ENCODE data around the gene MEMO1.
"Not testable (repeated sequence)": the region's sequence is repeated elsewhere in the genome, so short reads cannot be mapped to it uniquely, and the experiment has no call there.

MEMO1 gene

DNA sequence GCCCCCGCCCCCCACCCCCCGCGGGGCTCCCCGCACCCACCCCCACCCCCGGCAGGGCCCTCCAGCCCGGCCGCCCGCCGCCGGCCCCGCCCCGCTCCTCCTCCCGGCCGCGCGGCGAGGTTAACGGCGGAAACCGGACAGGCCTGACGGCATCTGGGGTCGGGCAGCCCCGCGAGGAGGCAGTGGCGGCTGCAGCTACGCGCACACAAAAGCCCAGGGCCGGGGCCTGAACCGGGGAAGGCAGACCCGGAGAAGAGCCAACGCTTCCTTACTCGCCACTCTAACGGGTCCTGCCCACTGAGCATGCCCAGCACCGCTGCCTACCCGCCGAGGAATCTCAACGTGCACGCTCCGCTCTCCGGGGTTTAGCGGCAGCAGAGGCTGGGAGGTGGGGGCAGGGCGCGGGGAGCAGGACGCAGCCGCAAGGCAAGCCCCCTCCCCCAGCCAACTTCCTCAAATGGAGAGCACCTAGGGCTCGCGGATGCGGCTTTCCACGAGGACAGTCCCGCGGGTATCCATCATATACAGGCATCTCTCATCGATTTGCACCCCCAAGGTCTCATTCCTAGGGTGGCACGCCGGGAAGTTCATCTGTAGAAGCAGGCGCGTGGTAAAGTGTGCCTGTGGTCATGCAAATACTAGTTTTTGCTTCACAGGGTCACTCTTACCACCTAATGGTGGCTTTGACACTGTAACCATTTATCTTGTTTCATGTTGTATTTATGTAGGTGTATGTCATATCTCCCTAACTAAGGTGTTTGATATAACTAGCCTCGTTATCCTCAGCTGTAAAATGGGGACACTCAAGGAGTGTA is at the start of gene MEMO1:
TSS of gene MEMO1 (minus strand) at position 339 of the 815 bp plus-strand sequence. CDS start 761 bp downstream, outside the sequence.
- peak; percentile 90 for DNase-seq

- no peak for DNase-seq
Measured at GRCh38 chr2:32060266-32060665, 49.5 kb upstream of the MEMO1 start.

DNA sequence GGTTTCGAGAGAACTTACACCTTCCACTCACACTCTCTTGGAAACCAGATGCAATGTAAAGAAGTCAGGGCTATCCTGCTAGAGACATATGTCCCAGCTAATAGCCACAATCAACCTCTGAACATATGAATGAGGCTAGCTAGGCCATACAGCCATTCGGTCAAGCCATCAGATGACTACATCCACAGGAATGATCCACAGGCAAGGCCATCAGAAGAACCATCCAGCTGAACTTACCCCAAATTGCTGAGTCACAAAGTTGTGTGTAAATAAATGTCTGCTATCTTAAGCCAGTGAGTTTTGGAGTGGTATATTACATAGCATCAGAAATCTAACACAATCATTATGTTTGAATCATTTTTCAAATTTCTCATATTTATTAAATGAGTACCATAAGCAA is 47.3 kb upstream of the MEMO1 start:
- DNase-seq: no peak

- DNase-seq: not testable (repeated sequence)
Measured at GRCh38 chr2:32054583-32054982, 43.8 kb upstream of the MEMO1 start.

GRCh38 chr2:32051836-32052439 is 41.1 kb upstream of the MEMO1 start:
- no peak for DNase-seq

DNA sequence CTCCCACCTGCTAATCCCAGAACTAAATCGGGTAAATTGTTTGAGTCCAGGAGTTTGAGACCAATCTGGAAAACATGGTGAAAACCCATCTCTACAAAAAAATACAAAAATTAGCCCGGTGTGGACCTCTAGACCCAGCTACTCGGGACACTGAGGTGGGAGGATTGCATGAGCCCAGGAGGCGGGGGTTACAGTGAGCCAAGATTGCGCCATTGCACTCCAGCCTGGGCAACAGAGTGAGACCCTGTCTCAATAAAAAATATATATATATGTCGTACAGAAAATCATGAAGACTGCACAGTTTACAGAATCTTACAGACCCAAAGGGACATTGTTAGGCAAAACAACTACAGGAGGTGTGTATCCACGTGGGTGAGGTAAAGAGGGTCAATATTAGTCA is 32.8 kb upstream of the MEMO1 start:
- DNase-seq: no peak

DNA sequence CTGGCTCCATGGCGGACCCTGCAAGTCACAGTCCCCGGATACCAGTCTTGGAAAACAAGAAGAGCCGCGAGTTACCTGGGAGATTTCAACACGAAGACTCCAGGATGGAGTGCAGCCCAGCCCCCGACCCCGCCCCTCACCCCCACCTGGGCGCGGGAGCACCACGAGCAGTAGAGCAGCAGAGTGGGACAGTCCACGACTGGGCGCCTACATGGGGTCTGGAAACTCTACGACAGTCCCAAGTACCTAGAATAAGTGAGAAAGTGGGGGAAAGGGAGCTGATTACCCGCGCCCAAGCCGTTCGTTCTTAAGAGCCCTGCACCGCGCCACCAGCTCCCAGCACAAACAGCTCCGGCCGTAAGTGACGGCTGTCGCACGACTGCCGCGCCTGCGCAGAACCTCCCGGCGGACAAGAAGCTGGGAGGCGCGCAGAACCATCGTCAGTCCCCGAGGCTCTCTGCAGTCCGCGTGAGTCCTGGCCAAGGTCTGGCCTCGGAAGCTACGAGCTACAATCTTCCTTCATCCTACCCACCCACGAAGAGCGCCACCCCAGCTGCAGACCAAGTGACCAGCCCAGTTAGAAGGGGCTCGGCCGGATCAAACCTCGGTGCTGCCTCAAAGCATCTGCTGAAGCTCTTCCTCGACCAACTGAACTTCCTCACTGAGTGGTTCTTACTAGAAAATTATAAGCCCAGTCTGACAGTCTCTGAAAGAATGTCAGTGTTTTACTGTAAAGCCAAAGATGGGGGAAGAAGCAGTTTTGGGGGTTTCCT is 28.8 kb upstream of the MEMO1 start, which contains the start of gene DPY30:
TSS of gene DPY30 (minus strand) at position 359 of the 773 bp plus-strand sequence. CDS start at position 10, 349 bp downstream.
- DNase-seq: peak; percentile 79

DNA sequence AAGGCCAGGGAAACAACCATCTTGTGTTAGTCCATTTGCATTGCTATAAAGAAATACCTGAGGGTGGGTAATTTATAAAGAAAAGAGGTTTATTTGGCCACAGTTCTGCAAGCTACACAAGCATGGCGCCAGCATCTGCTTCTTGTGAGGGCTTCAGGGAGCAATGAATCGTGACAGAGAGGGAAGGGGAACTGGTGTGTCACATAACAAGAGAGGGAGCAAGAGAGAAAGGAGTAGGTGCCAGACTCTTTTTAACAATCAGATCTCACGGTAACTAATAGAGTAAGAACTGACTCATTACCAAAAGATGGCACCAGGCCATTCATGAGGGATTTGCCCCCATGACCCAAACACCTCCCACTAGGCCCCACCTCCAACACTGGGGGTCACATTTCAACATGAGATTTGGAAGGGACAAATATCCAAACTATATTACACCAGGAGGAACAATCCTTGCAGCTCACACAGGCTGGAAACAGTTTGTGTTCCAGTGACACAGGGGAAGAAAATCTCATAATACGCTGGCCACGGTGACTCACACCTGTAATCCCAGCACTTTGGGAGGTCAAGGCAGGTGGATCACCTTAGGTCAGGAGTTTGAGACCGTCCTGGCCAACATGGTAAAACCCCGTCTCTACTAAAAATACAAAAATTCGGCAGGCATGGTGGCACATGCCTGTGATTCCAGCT is 23.5 kb upstream of the MEMO1 start:
- DNase-seq: not testable (repeated sequence)

DNA sequence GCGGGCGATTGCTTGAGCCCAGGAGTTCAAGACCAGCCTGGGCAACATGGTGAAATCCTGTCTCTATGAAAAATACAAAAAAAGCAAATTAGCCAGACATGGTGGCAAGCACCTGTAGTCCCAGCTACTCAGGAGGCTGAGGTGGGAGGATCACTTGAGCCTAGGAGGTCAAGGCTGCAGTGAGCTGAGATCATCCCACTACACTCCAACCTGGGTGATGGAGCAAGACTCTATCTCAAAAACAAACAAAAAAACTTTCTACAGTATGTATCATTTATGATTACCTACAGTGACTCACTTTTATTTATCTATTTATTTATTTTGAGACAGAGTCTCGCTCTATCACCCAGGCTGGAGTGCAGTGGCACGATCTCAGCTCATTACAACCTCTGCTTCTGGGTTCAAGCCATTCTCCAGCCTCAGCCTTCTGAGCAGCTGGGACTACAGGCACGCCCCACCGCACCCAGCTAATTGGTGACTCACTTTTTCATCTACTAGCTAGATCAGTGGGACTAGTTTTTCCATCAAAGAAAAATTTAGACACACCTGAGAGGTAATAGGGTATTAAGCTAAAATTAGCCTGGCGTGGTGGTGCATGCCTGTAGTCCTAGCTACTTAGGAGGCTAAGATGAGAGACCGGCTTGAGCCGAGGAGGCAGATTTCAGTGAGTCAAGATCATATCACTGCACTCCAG is 8.1 kb upstream of the MEMO1 start:
- DNase-seq: peak; percentile 26

- no peak for DNase-seq
Measured at GRCh38 chr2:32012872-32013271, 2.1 kb upstream of the MEMO1 start.

DNA sequence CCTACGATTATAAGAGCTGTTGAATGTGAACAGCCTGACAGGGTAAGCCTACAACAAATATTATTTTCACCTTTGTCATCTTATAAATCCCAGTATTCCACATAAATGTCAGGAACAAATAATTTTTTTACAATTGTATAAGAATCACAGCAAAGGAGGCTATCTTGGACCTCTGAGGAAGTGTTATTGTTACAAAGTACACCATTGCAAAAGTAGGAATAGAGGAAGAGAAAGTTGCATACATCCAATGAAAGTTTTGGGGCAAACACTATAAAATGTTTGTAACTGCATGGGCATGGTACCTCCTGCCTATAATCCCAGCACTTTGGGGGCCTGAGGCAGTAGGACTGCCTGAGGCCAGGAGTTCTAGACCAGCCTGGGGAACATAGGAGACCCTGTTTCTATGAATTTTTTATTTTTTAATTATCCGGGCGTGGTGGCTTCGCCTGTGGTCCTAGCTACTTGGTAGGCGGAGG is 715 bp upstream of the MEMO1 start:
- no peak for DNase-seq

- not testable (repeated sequence) for DNase-seq
Measured at GRCh38 chr2:32010280-32010669, 533 bp downstream of the MEMO1 start.

DNA sequence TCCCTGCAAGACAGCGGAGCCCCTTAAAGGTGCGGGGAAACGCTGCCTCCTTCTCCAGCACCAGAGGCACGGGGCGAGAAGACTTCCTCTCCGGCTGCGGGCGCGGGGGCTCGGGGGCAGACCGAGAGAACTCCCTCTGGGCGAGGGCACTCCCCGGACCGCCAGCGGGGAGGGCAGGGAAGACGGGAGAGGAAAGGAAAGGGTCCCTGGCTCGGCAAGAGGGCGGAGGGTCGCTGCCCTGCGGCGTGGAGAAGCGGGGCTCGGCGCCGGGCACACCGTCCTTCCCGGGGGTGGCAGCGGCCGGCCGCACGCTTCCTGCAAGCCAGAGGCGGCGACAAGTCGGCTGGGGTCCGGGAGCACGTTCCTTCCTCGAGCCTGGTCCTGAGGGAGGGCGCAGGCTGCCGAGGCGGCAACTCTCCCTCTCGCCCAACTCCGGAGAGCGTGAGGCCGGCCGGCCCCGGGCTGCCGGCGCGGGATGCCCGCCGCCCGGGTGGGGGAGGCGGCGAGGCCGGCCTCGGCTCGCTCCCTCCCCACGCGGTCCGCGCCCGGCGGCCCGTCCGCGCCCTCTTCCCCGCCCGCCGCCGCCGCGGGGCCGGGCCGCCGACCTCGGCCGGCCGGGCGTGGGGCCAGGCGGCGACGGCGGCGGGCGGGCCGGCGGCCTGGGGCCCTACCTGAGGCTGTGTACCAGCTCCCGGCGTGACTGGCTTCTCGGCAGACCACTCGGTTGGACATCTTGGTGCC is 1.1 kb downstream of the MEMO1 start:
- no peak for DNase-seq

- DNase-seq: no peak
Measured at GRCh38 chr2:32008805-32009515, 1.8 kb downstream of the MEMO1 start.

- DNase-seq: no peak
Measured at GRCh38 chr2:32007121-32007391, 3.8 kb downstream of the MEMO1 start.

DNA sequence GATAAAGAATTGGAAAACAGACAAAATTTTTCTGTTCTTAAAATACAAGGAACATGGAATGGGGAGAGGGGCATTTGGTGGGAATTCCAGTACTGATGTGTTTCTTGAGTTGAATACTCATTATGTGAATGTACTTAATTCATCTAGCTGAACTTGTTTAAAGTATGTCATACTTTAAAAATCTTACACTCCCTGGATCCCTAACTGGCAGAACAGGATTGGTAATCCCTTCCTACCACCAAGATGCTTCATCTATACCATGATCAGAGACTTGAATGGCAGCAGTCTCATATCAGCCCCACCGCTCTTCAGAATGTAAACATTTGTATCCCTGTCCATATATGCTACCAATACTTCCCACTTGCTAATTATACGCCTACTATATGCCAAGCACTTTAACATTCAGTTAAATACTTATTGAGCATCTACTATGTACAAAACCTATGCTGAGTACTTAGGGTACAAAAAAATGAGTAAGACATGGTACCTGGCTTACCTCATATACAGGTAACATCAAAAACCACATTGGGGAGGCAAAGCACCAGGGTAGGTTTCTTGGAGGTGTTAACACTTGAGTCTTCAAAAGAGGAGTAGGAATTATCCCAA is 5.3 kb downstream of the MEMO1 start:
- DNase-seq: no peak

GRCh38 chr2:32003791-32004190 is 7.0 kb downstream of the MEMO1 start:
- no peak for DNase-seq

- DNase-seq: no peak
Measured at GRCh38 chr2:32002406-32002805, 8.4 kb downstream of the MEMO1 start.

DNA sequence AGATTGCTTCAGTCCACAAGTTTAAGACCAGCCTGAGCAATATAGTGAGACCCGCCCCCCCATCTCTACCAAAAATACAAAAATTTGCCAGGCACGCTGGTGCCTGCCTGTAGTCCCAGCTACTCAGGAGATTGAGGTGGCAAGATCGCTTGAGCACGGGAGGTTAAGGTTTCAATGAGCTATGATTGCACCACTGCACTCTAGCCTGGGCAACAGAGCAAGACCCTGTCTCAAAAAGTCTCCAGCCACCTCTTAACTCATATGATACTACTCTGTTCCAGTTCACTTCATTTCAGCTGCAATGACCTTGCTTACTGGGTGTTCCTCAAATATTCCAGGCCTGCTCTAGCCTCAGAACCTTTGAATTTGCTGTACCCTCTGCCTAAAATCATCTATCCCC is 11.4 kb downstream of the MEMO1 start:
- DNase-seq: no peak

GRCh38 chr2:31998731-31999383 is 12.0 kb downstream of the MEMO1 start:
- DNase-seq: no peak

Data from NCI-H1694 (cell line).